Heart left ventricle (tissue), 13 donors: ENCODE measurements around the gene TRNP1.

Experiments used
- POLR2A ChIP-seq, 2 donors: fragments of 450-650 bp; IDR thresholded peaks; one replicate each; pipeline ENCODE4 v1.6.1; 2017; ENCODE audit warnings: antibody characterized with exemption in 2 of 2, mild to moderate bottlenecking in 2 of 2, moderate library complexity in 2 of 2
- TF ChIP-seq, protein P1 (sequence below), 12 donors: fragments of 200-600 bp; sonication (generic) in 4 of 12; IDR thresholded peaks; one replicate each; pipeline versions ENCODE4 v1.5.0 to v1.8.0; 2018 to 2022; ENCODE audit warnings: antibody characterized with exemption in 12 of 12, mild to moderate bottlenecking in 5 of 12
- donor health status: ischemic (EF 13 %, LVEDD 7.1; RV severe dilation, severe dysfunction).
- donor health status: DM: no; HTN: yes; CAD: no.
- donor health status: DM: no; HTN: no; CAD: no.
- donor health status: ischemic (EF 25% LVEDD 6.9; RV normal size, moderate dysfunction).
- donor health status: ischemic (EF 25% LVEDD 5.7; RV mildly dilated, moderate dysfunction).
- donor health status: ischemic (EF 35%, LVEDD 5.7; RV mildly dilated, moderate dysfunction).
- donor health status: nonischemic (EF 11% LVEDD 7.7; RV severe dilation, severe dysfunction).
- donor health status: DM: yes; HTN: yes; CAD: no.
- donor health status: PGD.
- donor health status: ischemic (EF 29% LVEDD 5.4; RV normal size, mild dysfunction).
- donor health status: nonischemic (EF 23%, LVEDD 6.1; RV moderate dilation, normal function).

DNA sequence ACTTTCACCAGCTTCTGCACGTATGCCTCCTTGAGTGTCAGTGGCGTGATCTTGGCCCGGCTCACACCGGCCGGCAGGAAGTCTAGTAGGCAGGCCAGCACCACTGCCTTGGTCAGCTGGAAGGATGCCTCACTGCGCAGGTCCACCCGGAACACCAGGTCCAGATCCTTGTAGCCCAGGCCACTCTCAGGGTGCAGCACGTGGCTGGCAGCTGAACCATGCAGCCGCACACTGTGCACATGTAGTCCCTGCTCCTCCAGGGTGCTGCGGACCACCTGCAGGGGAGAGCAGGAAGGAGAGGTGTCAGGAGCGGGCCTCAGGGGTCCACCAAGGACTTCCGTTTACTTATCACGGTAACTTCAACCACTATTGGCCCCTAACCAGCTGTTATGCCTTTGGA lies 13.2 kb downstream of the TRNP1 start:
- TF ChIP-seq, protein P1, sequence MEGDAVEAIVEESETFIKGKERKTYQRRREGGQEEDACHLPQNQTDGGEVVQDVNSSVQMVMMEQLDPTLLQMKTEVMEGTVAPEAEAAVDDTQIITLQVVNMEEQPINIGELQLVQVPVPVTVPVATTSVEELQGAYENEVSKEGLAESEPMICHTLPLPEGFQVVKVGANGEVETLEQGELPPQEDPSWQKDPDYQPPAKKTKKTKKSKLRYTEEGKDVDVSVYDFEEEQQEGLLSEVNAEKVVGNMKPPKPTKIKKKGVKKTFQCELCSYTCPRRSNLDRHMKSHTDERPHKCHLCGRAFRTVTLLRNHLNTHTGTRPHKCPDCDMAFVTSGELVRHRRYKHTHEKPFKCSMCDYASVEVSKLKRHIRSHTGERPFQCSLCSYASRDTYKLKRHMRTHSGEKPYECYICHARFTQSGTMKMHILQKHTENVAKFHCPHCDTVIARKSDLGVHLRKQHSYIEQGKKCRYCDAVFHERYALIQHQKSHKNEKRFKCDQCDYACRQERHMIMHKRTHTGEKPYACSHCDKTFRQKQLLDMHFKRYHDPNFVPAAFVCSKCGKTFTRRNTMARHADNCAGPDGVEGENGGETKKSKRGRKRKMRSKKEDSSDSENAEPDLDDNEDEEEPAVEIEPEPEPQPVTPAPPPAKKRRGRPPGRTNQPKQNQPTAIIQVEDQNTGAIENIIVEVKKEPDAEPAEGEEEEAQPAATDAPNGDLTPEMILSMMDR (IDR thresholded peaks at IDR 0.05), result no peak
- TF ChIP-seq POLR2A (IDR thresholded peaks at IDR 0.05), result no peak
